Mesendoderm (in vitro differentiated cells): ENCODE measurements around the gene PCBP3.
"Not testable (repeated sequence)": the region's sequence is repeated elsewhere in the genome, so short reads cannot be mapped to it uniquely, and the experiment has no call there.

Experiments used
- DNase-seq: peaks from one replicate; pipeline ENCODE4 v3.0.0; 2013
- H2AK5ac ChIP-seq: 2 replicates; pipeline ENCODE4 v1.6.1; 2013; ENCODE audit warnings: low read length, inconsistent platforms
- H2BK120ac ChIP-seq: 2 replicates; pipeline ENCODE4 v1.6.1; 2013; ENCODE audit warnings: low read depth, mild to moderate bottlenecking, low read length, moderate library complexity, mixed read lengths
- H2BK15ac ChIP-seq: replicated peaks from 2 replicates; pipeline ENCODE4 v1.6.1; 2013; ENCODE audit warnings: low read depth, mild to moderate bottlenecking, moderate library complexity
- H2BK5ac ChIP-seq: 2 replicates; pipeline ENCODE4 v1.6.1; 2013; ENCODE audit warnings: low read length, inconsistent platforms
- H3K18ac ChIP-seq: 2 replicates; pipeline ENCODE4 v1.6.1; 2013; ENCODE audit warnings: mild to moderate bottlenecking, low read length, mixed read lengths
- H3K23ac ChIP-seq: one replicate; pipeline ENCODE4 v1.6.1; 2013; ENCODE audit warnings: low read length
- H3K27ac ChIP-seq: 2 replicates; pipeline ENCODE4 v1.5.1; 2013; ENCODE audit warnings: low read depth, mild to moderate bottlenecking, inconsistent platforms, low read length, moderate library complexity
- H3K27me3 ChIP-seq: 2 replicates; pipeline ENCODE4 v1.6.1; 2013; ENCODE audit warnings: low read length, control low read depth, mild to moderate bottlenecking, inconsistent platforms; ENCODE audit not compliant: insufficient read depth, poor library complexity
- H3K36me3 ChIP-seq: 2 replicates; pipeline ENCODE4 v1.6.1; 2013; ENCODE audit warnings: low read length, inconsistent platforms; ENCODE audit not compliant: control insufficient read depth, insufficient read depth
- H3K4ac ChIP-seq: one replicate; pipeline ENCODE4 v1.6.1; 2013; ENCODE audit warnings: low read depth, mild to moderate bottlenecking, low read length, moderate library complexity
- H3K4me1 ChIP-seq: 2 replicates; pipeline ENCODE4 v1.6.1; 2013; ENCODE audit warnings: low read depth, low read length, inconsistent platforms; ENCODE audit not compliant: control insufficient read depth
- H3K4me2 ChIP-seq: 2 replicates; pipeline ENCODE4 v1.6.1; 2013; ENCODE audit warnings: low read length
- H3K4me3 ChIP-seq: 2 replicates; pipeline ENCODE4 v1.5.1; 2013; ENCODE audit warnings: mild to moderate bottlenecking, low read length
- H3K56ac ChIP-seq: one replicate; pipeline ENCODE4 v1.6.1; 2013; ENCODE audit warnings: low read length
- H3K79me1 ChIP-seq: 2 replicates; pipeline ENCODE4 v1.6.1; 2013; ENCODE audit warnings: low read length, inconsistent platforms
- H3K79me2 ChIP-seq: 2 replicates; pipeline ENCODE4 v1.6.1; 2013; ENCODE audit warnings: mild to moderate bottlenecking, low read length; ENCODE audit not compliant: control insufficient read depth, insufficient read depth
- H3K9ac ChIP-seq: 2 replicates; pipeline ENCODE4 v1.6.1; 2013; ENCODE audit warnings: low read length, inconsistent platforms
- H4K5ac ChIP-seq: one replicate; pipeline ENCODE4 v1.6.1; 2013; ENCODE audit warnings: low read length
- H4K8ac ChIP-seq: one replicate; pipeline ENCODE4 v1.6.1; 2013; ENCODE audit warnings: low read depth, mild to moderate bottlenecking, control low read depth, low read length, moderate library complexity
- WGBS: extraction: QIAGEN DNeasy Blood & Tissue Kit; methylation state at CpG from one replicate; pipeline ENCODE4 v1.1.7; 2013; ENCODE audit warnings: low lambda C conversion rate, missing lambda C conversion rate; ENCODE audit not compliant: insufficient coverage; ENCODE audit errors: extremely low coverage; 5-methylcytosine and 5-hydroxymethylcytosine counted together

The PCBP3 gene

GRCh38 chr21:45948576-45949141 lies 305.1 kb downstream of the PCBP3 start:
- Histone ChIP-seq H3K27me3 (no peaks in the 10 kb centered on the region), H3K23ac (no peak overlapping the region), H2AK5ac (no peak overlapping the region), H2BK120ac (no peak overlapping the region), H3K56ac (peak overlapping the region; percentile 25), H2BK15ac (no peak overlapping the region), H3K36me3 (no peaks in the 10 kb centered on the region), H3K79me1 (no peaks in the 10 kb centered on the region), H3K4ac (no peak overlapping the region), H3K4me3 (no peak overlapping the region), H3K18ac (no peak overlapping the region), H3K4me2 (no peak overlapping the region), H3K4me1 (no peaks in the 10 kb centered on the region), H2BK5ac (no peak overlapping the region), H4K5ac (no peak overlapping the region), H3K9ac (no peak overlapping the region), H3K79me2 (no peaks in the 10 kb centered on the region), H3K27ac (no peak overlapping the region), H4K8ac (no peak overlapping the region)
- peak; percentile 52 for DNase-seq
- WGBS = no CpG with 5 or more reads among the region's 29 CpGs

- H3K23ac ChIP-seq = no peak overlapping the region
- H3K4me3 ChIP-seq = no peak overlapping the region
- H3K4me2 ChIP-seq = no peak overlapping the region
- WGBS = no CpG with 5 or more reads among the region's 35 CpGs
- no peak overlapping the region for H3K9ac ChIP-seq
- H2BK15ac ChIP-seq = no peak overlapping the region
- no peak overlapping the region for H3K4ac ChIP-seq
- no peak for DNase-seq
- H3K27me3 ChIP-seq = no peaks in the 10 kb centered on the region
- H4K5ac ChIP-seq = no peak overlapping the region
- no peaks in the 10 kb centered on the region for H3K79me1 ChIP-seq
- no peak overlapping the region for H3K27ac ChIP-seq
- no peak overlapping the region for H2BK5ac ChIP-seq
- H3K56ac ChIP-seq = no peak overlapping the region
- no peak overlapping the region for H2BK120ac ChIP-seq
- no peak overlapping the region for H3K18ac ChIP-seq
- H2AK5ac ChIP-seq = no peak overlapping the region
- no peak overlapping the region for H4K8ac ChIP-seq
- no peaks in the 10 kb centered on the region for H3K4me1 ChIP-seq
- H3K79me2 ChIP-seq = no peaks in the 10 kb centered on the region
- no peaks in the 10 kb centered on the region for H3K36me3 ChIP-seq
Observed at GRCh38 chr21:45949928-45950739, 306.6 kb downstream of the PCBP3 start.

GRCh38 chr21:45950740-45951515 lies 307.4 kb downstream of the PCBP3 start:
- Histone ChIP-seq H3K4me2 (no peak overlapping the region), H3K27ac (no peak overlapping the region), H3K9ac (no peak overlapping the region), H3K79me2 (no peaks in the 10 kb centered on the region), H2AK5ac (no peak overlapping the region), H3K23ac (no peak overlapping the region), H3K27me3 (no peaks in the 10 kb centered on the region), H3K4me1 (no peaks in the 10 kb centered on the region), H3K79me1 (no peaks in the 10 kb centered on the region), H2BK5ac (no peak overlapping the region), H4K5ac (no peak overlapping the region), H3K36me3 (no peaks in the 10 kb centered on the region), H3K56ac (no peak overlapping the region), H3K4me3 (no peak overlapping the region), H2BK15ac (no peak overlapping the region), H3K18ac (no peak overlapping the region), H3K4ac (no peak overlapping the region), H2BK120ac (no peak overlapping the region), H4K8ac (no peak overlapping the region)
- WGBS = no CpG with 5 or more reads among the region's 21 CpGs
- DNase-seq = peak; percentile 21

- no peaks in the 10 kb centered on the region for H3K27me3 ChIP-seq
- H2BK5ac ChIP-seq = no peak overlapping the region
- H3K4me2 ChIP-seq = no peak overlapping the region
- no peak overlapping the region for H2BK15ac ChIP-seq
- H3K79me2 ChIP-seq = no peaks in the 10 kb centered on the region
- no peak overlapping the region for H2AK5ac ChIP-seq
- no peak overlapping the region for H2BK120ac ChIP-seq
- H3K4me1 ChIP-seq = no peaks in the 10 kb centered on the region
- WGBS = no CpG with 5 or more reads among the region's 15 CpGs
- no peak overlapping the region for H3K27ac ChIP-seq
- H4K5ac ChIP-seq = no peak overlapping the region
- no peak overlapping the region for H4K8ac ChIP-seq
- H3K79me1 ChIP-seq = no peaks in the 10 kb centered on the region
- no peaks in the 10 kb centered on the region for H3K36me3 ChIP-seq
- H3K4me3 ChIP-seq = no peak overlapping the region
- no peak overlapping the region for H3K18ac ChIP-seq
- no peak overlapping the region for H3K9ac ChIP-seq
- DNase-seq = no peak
- no peak overlapping the region for H3K23ac ChIP-seq
- H3K4ac ChIP-seq = no peak overlapping the region
- no peak overlapping the region for H3K56ac ChIP-seq
Observed at GRCh38 chr21:45951676-45952075, 308.2 kb downstream of the PCBP3 start.

- H3K4ac ChIP-seq, H3K56ac ChIP-seq, H3K23ac ChIP-seq, H3K79me2 ChIP-seq, H3K4me1 ChIP-seq, H2BK15ac ChIP-seq, H3K18ac ChIP-seq, H3K9ac ChIP-seq, H2AK5ac ChIP-seq, H3K4me2 ChIP-seq, H4K5ac ChIP-seq, H3K4me3 ChIP-seq, H2BK120ac ChIP-seq, H3K79me1 ChIP-seq, DNase-seq, H4K8ac ChIP-seq, H3K27ac ChIP-seq, H2BK5ac ChIP-seq, H3K36me3 ChIP-seq, H3K27me3 ChIP-seq: not testable (repeated sequence)
- WGBS = no CpG with 5 or more reads among the region's 10 CpGs
Observed at GRCh38 chr21:45952527-45952926, 309.0 kb downstream of the PCBP3 start.
